GM15510 (cell line): ENCODE measurements around the gene SCD5.

Source experiments
- POLR2A ChIP-seq: IDR thresholded peaks from 3 replicates; pipeline ENCODE4 v1.6.1; 2011; ENCODE audit warnings: borderline replicate concordance; ENCODE audit not compliant: insufficient read length; ENCODE audit errors: extremely low read depth

The SCD5 gene

DNA sequence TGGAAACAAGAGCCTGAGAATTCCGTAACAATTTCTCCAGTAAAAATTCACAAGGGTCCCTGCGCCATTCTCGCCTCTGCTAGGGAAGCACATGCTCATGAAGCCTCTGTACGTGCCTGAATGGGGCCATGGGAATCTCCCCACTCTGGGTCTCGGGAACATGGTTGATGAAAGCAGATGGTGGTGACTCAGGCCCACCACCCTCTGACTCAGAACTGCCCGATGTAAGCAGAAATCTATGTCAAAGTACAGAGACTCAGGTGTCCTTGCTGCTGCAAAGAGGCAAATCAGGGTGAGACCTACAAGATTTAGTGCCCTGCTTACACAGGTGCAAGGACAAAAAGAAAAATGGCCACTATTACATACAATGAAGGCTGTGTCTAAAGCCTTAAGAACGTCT, 65.0 kb downstream of the SCD5 start:
- TF ChIP-seq POLR2A, result no peak

DNA sequence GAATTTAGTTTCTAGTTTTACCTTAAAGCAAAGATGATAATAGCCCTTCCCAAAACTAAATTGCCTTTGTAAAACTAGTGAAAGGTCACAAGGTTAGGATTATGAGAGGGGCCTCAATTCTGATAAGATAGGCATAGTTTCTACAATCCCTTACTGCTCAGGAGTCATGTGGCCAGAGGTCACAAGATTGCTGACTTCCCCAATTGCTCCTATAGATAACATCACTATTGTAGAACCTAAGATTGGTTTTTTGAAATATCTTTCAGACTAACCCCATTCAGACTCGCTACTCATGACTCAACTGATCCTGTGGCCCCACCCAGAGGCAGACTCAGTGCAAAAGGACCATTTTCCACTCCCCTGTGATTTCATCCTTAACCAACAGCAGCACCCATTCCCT, 70.3 kb downstream of the SCD5 start:
- TF ChIP-seq POLR2A, result no peak

DNA sequence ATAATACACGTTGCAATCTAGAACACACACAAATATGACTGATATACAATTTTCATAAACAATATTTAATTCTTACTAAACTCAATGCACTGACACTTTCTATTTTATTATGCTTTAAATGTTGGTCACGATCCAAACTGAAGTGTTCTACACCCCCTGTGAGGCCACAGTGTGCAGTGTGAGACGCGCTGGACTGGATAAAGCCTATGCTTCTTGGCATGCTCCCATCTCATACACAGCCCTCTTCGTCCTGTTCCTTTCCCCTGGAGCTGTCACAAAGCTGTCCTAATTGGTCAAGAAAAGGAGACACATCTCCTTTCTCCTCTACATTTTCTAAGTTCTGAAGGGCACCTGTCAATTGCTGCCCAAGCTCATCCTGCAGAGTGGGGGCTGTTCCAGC, 72.0 kb downstream of the SCD5 start:
- TF ChIP-seq POLR2A, result no peak

GRCh38 chr4:82721819-82722423, 76.7 kb downstream of the SCD5 start:
- no peak for TF ChIP-seq POLR2A

DNA sequence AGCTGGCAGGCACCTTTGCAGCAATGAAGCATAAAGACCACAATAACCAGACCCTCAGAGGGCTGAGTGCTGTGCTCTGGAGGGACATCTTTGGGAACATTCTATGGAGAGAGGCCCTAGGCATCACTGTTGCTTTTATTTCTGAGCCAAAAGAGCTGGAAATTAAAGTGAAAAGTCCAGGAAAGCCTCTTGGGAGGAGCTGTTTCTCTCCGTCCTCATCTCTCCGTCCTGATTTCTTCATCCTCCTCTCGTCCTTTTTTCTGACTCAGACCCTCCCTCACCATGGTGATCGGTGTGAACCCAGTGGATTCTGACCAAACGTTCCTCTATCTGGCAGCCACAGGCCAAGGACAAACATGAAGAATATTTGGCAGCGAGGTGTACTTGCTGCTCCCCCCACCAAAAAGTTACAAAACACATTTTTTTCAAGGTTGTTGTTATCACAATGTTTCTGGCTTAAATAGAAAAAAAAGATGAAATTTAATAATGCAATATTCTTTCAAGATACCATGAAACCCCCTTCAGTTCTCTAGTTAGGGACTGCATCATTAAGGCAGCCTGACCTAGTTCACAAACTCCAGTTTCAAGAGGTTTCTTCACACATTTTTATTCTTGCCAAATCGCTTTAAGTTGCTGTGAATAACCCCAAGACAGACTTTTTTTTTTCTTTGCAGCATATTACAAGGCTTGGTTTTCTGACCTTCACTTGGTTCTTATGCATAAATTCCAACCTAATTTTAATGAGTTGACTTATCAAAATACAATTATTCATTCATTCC, 80.2 kb downstream of the SCD5 start:
- TF ChIP-seq POLR2A, result no peak

GRCh38 chr4:82715731-82716617, 82.6 kb downstream of the SCD5 start:
- no peak for TF ChIP-seq POLR2A

GRCh38 chr4:82713856-82714255, 84.7 kb downstream of the SCD5 start:
- no peak for TF ChIP-seq POLR2A

DNA sequence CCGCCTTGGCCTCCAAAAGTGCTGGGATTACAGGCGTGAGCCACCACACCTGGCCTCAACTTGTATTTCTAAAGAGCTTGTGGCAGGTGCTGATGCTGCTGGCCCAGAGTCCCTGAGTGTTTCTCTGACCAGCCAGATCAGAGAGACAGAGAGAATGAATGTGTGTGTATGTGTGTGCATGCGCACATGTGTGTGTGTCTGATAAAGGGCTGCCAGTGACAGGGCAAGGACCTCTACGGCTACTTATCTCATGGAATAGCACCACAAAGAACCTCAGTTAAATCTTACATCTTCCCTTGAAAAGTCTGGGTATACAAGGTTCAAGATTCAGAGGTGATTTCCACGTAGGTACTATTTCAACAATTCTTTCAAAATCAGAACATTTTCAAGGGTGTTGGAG, 86.0 kb downstream of the SCD5 start:
- TF ChIP-seq POLR2A, result no peak

GRCh38 chr4:82711158-82711785, 87.3 kb downstream of the SCD5 start:
- no peak for TF ChIP-seq POLR2A

DNA sequence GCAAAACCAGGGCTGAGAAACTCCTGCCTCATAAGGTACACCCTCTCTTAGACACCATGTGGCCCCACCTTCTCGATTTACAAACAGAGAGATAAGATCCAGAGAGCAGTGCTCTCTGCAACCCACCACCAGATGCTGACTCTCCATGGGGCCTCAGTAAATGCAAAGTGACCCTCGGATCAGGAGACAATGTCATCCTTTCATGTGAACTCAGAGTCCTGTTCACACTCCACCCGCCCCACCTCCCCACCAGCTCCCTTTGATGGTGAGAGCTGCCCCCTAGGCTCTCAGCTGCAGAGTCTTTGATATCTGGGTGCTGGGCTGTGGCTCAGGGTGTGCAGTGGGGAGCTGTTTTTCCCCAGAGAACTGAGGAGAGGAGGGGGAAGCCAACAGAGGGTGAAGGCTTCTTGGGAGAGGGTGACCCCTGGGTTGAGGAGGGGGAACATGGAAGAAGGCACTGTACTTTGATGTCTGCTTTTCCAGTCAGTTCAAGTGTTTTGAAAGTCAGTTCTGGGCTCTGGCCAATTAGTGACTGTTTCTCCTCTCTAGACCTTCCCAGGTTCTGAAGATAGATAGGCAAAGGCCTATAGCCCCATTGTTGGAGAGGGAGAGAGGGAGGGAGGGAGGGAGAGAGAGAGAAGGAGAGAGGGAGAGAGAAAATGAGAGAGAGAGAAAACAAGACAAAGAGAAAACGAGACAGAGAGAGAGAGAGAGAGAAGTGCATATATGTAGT, 88.2 kb downstream of the SCD5 start:
- no peak for TF ChIP-seq POLR2A

- TF ChIP-seq POLR2A, result no peak
Observed at GRCh38 chr4:82708982-82709381, 89.6 kb downstream of the SCD5 start.

DNA sequence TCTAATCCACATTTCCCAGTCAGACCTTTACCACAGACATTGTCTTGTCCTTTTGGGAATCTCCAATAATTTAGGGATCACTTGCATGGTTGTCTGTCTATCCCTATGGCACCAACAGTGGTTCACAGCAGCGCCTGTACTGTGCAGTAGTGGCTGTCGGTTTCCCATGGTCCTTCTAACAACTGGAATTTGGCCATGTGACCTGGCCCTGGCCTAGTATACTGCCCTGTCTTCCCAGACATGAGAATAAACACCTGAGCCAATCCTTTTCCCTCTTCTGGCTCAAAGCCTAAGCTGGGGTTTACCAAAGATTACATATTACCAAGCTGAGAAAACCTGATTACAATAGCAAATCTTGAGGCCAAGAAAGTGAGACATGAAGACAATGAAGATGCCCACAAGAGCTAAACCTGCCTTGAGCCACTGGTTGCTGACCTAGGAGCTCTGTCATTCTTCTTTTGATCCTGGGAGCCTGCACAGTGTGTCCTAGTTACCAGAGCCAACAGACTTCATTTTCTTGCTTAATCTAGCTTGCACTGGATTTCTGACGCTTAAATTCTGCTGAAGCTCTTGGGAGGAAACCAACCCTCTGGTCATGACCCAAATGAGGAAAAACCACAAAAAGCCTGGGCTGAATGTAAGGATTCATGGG, 92.1 kb downstream of the SCD5 start:
- no peak for TF ChIP-seq POLR2A

DNA sequence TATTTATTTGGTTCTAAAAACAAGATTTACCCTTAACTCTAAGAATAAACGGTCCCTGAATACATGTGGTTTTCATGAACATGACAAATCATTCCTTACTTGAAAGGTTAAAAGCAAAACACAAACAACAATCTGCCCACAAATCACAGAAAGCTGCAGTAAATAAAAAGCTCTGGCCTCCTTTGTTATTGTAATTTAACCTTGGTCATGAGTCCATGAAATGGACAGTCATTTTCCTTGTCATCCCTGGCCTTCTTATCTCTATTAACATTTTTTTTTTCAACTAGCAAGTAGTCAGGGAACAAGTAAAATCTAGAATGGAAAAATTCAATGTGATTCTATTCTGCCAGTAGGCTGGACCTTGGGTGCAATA, 92.7 kb downstream of the SCD5 start:
- no peak for TF ChIP-seq POLR2A
